ENCODE measurements around the gene BPIFB4.

DNA sequence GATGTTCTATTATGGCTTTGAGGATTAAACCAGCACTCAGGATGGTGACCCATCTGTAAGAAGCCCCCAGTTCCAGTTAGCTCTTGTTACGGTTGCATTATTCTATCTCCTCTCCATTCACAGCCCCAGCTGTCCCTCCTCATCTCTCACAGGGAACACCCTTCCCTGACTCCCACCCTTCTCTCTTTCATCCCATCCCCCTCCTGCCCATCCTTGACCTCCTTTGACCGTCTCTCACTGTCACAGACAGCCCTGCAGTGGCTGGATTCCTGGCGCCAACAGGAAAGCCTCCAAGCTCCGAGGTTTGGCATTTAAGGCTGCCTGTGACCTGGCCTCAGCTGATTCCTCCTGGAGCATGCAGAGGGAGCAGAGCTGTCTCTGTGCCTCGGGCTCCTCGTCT is 4.2 kb upstream of the BPIFB4 start:
- no peak for TF ChIP-seq EZH2 (IDR thresholded peaks at IDR 0.05; ENCODE audit: borderline replicate concordance)
- TF ChIP-seq CTCF (IDR thresholded peaks at IDR 0.05; ENCODE audit: poor library complexity): no peak

Data from hepatocyte (in vitro differentiated cells).